Omental fat pad (tissue), 4 donors: ENCODE measurements around the gene FAM3B. TPM values are rescaled to one million over a fixed set of nuclear protein-coding genes. Genes with fewer than 3 reads are reported as not detected.
"Not testable (repeated sequence)": the region's sequence is repeated elsewhere in the genome, so short reads cannot be mapped to it uniquely, and the experiment has no call there.

Experiments used
- ATAC-seq: fragments of 150-250 bp; one replicate; pipeline ENCODE4 v1.9.1; 2016; ENCODE audit warnings: mild to moderate bottlenecking, moderate library complexity; ENCODE audit not compliant: low FRiP score
- DNase-seq: peaks from one replicate; pipeline ENCODE4 v3.0.0-alpha.2; 2019; ENCODE audit warnings: low spot score
- total RNA-seq, 4 donors: library from RNA; depleted of rRNA; stranded (reverse); fragments of >200 nt; gene quantifications; one replicate each; pipeline ENCODE4 v1.1.0, GENCODE V29; 2016
- TF ChIP-seq, protein P1 (sequence below), 3 donors: fragments of 450-650 bp; IDR thresholded peaks; one replicate each; pipeline ENCODE4 v1.5.1; 2016 to 2017; ENCODE audit warnings: antibody characterized with exemption in 3 of 3, mild to moderate bottlenecking in 3 of 3, moderate library complexity in 2 of 3

Gene FAM3B
- total RNA-seq, 4 donors from 2014 or later, result 0.72 to 1.8 (median 1.2) TPM; not detected in 1

DNA sequence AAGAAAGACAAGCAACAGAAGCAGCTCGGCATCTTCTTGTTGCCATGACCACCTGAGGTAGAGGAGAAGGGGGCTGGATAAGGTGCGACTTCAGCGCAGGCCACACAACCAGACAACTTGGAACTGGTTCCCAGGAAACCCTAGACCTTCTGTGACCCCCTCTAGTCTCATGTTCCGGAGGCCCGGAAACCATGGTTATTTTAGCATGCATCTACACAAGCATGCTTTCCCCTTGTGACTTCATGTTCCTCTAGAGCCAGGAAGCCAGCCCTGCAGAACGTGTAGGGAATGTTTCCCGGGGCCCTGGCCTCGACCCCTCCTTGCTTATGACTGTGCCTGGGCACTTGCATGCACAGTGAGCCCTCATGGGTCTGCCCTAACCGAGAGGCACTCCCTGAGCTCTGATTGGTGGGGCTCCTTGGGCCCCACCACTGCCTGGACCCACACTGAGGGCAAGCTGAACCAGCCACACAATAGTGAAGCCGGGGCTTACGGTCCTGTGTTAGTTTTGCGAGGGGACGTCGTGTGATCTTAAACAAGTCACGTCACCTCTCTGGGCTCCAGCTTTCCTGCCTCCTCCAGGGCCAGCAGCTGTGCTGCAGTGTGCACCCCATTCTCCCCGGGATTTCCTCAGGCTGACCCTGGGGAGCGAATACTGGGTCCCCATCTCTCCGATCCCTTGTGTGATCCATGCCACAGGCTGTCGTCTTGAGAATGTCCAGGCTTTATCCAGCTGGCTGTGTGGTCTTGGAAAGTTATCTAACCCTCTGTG, 33.2 kb downstream of the FAM3B start:
- TF ChIP-seq, protein P1, sequence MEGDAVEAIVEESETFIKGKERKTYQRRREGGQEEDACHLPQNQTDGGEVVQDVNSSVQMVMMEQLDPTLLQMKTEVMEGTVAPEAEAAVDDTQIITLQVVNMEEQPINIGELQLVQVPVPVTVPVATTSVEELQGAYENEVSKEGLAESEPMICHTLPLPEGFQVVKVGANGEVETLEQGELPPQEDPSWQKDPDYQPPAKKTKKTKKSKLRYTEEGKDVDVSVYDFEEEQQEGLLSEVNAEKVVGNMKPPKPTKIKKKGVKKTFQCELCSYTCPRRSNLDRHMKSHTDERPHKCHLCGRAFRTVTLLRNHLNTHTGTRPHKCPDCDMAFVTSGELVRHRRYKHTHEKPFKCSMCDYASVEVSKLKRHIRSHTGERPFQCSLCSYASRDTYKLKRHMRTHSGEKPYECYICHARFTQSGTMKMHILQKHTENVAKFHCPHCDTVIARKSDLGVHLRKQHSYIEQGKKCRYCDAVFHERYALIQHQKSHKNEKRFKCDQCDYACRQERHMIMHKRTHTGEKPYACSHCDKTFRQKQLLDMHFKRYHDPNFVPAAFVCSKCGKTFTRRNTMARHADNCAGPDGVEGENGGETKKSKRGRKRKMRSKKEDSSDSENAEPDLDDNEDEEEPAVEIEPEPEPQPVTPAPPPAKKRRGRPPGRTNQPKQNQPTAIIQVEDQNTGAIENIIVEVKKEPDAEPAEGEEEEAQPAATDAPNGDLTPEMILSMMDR (IDR thresholded peaks at IDR 0.05), result no peak
- ATAC-seq (no peak), DNase-seq (no peak)

DNA sequence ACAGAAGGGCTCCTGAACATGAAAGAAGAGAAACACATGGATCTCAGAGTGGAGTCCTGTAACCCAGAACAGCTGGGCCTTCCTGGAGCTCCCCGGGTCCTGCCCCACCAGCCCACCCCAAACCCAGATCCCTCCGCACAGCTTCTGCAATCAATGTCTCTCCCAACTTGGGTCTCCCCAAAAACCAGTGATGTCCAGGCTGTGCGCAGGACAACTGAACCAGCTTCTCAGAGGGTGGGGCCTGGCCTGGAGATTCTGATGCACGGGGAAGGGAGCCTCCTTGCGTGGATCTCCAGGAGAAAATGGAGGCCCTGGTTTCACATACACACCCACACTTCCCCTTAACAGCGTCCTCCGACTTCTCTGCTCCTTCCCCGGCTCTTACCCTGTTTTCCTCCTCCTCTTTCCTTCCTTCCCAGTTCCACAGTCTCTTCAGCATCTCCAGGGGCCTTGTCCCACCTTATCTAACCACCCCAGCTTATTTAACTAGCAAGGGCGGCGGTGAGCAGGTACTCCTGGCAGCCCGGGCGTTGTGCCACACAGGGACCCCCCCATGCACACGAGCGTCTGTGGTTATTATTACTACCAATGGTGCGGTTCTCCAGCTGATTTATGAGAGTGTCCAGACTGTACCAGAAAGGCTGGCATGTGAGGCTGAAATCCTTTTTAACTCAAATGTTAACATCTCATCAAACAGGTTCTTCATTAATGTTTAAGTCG, 34.0 kb downstream of the FAM3B start:
- TF ChIP-seq, protein P1 (IDR thresholded peaks at IDR 0.05), result no peak
- DNase-seq (no peak), ATAC-seq (no peak)

DNA sequence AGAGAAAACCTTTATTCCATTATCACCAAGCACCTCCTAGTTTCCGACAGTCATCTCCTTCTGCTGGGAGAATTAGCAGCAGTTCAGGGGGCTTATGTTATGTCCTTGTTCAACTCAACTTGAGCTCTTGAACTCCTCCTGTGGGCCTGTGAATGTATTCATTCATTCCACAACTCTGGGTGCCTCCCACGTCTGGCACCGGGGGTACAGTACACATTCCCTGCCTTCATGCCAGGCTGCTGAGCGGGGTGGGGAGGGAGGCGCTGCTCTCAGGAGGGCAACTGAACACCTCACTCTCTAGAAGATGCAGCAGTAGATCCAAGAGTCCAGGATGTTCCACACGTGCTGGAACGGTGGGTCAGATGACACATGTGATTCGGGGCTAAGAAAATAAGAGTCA, 40.9 kb downstream of the FAM3B start:
- DNase-seq, result no peak
- TF ChIP-seq, protein P1 (IDR thresholded peaks at IDR 0.05), result no peak
- ATAC-seq, result no peak

DNA sequence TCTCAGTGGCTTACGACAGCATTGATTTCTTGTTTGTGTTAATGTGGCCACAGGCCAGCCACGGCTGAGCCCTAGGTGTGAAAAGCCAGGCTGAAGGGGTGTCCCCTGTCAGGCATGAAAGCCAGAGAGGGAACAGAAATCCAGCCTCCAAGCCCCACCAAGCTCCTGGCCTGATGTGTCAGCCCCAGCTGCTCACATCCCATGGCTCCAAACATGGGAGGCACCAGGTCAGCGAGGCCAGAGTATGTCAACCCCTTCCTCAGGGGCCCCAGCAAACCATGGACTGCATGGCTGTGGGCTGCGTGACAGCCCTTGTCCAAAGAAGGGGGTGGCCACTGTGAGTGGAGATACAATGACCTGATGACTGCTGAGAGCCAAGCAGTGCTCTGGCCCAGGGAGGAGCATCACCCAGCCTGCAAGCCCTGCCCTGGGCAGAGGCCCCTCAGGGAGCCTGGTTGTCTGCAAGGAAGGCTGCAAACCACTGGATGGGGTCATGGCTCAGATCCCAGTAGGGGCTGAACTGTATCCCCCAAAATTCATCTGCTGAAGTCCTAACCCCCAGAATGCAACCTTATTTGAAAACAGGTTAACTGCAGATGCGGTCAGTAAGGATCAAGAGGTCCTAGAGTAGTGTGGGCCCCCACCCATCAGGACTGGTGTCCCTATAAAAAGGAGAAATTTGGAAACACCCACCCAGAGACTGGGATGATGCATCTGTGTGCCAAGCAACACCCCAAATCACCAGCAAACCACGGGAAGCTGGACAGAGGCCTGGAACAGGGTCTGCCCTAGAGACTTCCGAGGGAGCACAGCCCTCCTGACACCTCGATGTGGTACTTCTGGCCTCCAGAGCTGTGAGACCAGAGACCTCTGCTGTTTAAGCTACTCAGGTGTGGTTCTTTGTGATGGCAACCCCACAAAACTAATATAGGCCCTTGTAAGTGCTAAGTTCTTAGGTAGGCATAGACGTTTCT, 41.9 kb downstream of the FAM3B start:
- TF ChIP-seq, protein P1 (IDR thresholded peaks at IDR 0.05), result no peak
- no peak for ATAC-seq
- DNase-seq, result no peak

DNA sequence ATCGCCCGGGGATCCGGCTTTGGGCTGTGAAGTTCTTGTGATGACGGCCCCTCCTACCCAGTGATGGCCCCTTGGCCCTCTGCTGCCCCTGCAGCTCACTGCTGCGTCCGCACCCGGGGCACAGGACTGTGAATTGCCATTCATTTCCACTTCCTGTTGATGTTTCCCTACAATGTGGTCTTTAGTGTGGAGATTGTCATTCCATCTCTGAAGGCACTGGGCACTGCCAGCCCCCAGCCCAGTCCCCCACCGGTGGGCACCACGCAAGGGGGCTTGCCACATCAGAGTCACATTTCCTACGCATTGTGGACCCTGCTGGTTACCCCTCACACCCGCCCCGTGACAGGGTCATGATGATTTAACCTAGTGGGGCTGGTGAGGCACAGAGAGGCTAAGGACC, 42.7 kb downstream of the FAM3B start:
- no peak for DNase-seq
- ATAC-seq, result no peak
- TF ChIP-seq, protein P1 (IDR thresholded peaks at IDR 0.05), result no peak

DNA sequence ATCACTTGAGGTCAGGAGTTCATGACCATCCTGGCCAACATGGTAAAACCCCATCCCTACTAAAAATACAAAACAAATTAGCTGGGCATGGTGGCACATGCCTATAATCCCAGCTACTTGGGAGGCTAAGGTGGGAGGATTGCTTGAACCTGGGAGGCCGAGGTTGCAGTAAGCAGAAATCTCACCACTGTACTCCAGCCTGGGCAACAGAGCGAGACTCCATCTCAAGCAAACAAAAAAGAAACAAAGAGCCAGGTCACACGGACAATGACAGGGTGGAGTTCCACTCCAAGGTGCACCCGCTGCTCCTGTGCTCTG, 43.1 kb downstream of the FAM3B start:
- not testable (repeated sequence) for DNase-seq, ATAC-seq
